Measurements from ENCODE around the gene TMEM106C.

TMEM106C gene

GRCh38 chr12:47990351-47991105 is 27.1 kb downstream of the TMEM106C start:
- Mint-ChIP-seq H3K4me1 (peaks cover 26% of the 10 kb centered on the region), H3K27ac (peak overlapping the region; percentile 79), H3K4me3 (no peak overlapping the region), H3K36me3 (ENCODE audit: low read depth) (no peaks in the 10 kb centered on the region), H3K9me3 (no peaks in the 10 kb centered on the region), H3K27me3 (peaks cover 30% of the 10 kb centered on the region)
- peak; percentile 93 for ATAC-seq
- peak; percentile 54 for DNase-seq

- Mint-ChIP-seq H3K9me3 (no peaks in the 10 kb centered on the region), H3K36me3 (ENCODE audit: low read depth) (no peaks in the 10 kb centered on the region), H3K4me1 (peaks cover 26% of the 10 kb centered on the region), H3K4me3 (no peak overlapping the region), H3K27me3 (peaks cover 30% of the 10 kb centered on the region), H3K27ac (peak overlapping the region; percentile 42)
- ATAC-seq = no peak
- no peak for DNase-seq
These were observed 28.0 kb downstream of the TMEM106C start for GRCh38 chr12:47991106-47992061.

- DNase-seq (no peak), ATAC-seq (no peak)
- no peaks in the 10 kb centered on the region for H3K36me3 Mint-ChIP-seq (ENCODE audit: low read depth)
- no peak overlapping the region for H3K4me3 Mint-ChIP-seq
- no peaks in the 10 kb centered on the region for H3K9me3 Mint-ChIP-seq
- peaks cover 38% of the 10 kb centered on the region for H3K27me3 Mint-ChIP-seq
- peaks cover 26% of the 10 kb centered on the region for H3K4me1 Mint-ChIP-seq
- no peak overlapping the region for H3K27ac Mint-ChIP-seq
These were observed 29.4 kb downstream of the TMEM106C start for GRCh38 chr12:47992776-47993175.

GRCh38 chr12:47993491-47993890 is 30.1 kb downstream of the TMEM106C start:
- Mint-ChIP-seq H3K36me3 (ENCODE audit: low read depth) (no peaks in the 10 kb centered on the region), H3K4me1 (peaks cover 25% of the 10 kb centered on the region), H3K27ac (no peak overlapping the region), H3K9me3 (no peaks in the 10 kb centered on the region), H3K27me3 (peaks cover 46% of the 10 kb centered on the region), H3K4me3 (no peak overlapping the region)
- ATAC-seq (no peak), DNase-seq (no peak)

GRCh38 chr12:47995981-47996401 is 32.6 kb downstream of the TMEM106C start:
- no peak for ATAC-seq
- no peak overlapping the region for H3K27ac Mint-ChIP-seq
- H3K4me1 Mint-ChIP-seq = peaks cover 6% of the 10 kb centered on the region
- no peaks in the 10 kb centered on the region for H3K9me3 Mint-ChIP-seq
- DNase-seq = no peak
- H3K27me3 Mint-ChIP-seq = peaks cover 65% of the 10 kb centered on the region
- H3K36me3 Mint-ChIP-seq (ENCODE audit: low read depth) = no peaks in the 10 kb centered on the region
- no peak overlapping the region for H3K4me3 Mint-ChIP-seq

GRCh38 chr12:47997321-47997720 is 33.9 kb downstream of the TMEM106C start:
- Mint-ChIP-seq H3K27me3 (peaks cover 70% of the 10 kb centered on the region), H3K36me3 (ENCODE audit: low read depth) (no peaks in the 10 kb centered on the region), H3K4me3 (no peak overlapping the region), H3K4me1 (peaks cover 15% of the 10 kb centered on the region), H3K9me3 (no peaks in the 10 kb centered on the region), H3K27ac (no peak overlapping the region)
- no peak for ATAC-seq
- DNase-seq = no peak

GRCh38 chr12:47999816-48000215 is 36.4 kb downstream of the TMEM106C start:
- DNase-seq (no peak), ATAC-seq (no peak)
- Mint-ChIP-seq H3K27me3 (peaks cover 78% of the 10 kb centered on the region), H3K4me1 (peaks cover 31% of the 10 kb centered on the region), H3K9me3 (no peaks in the 10 kb centered on the region), H3K4me3 (no peak overlapping the region), H3K36me3 (ENCODE audit: low read depth) (no peaks in the 10 kb centered on the region), H3K27ac (no peak overlapping the region)

GRCh38 chr12:48000878-48001504 is 37.6 kb downstream of the TMEM106C start:
- H3K27ac Mint-ChIP-seq = no peak overlapping the region
- no peak for DNase-seq

GRCh38 chr12:48001505-48002413 is 38.4 kb downstream of the TMEM106C start:
- DNase-seq = no peak
- H3K4me1 Mint-ChIP-seq = peaks cover 33% of the 10 kb centered on the region
- H3K27ac Mint-ChIP-seq = no peak overlapping the region
- H3K4me3 Mint-ChIP-seq = peak overlapping the region; percentile 70
- no peaks in the 10 kb centered on the region for H3K9me3 Mint-ChIP-seq
- peaks cover 93% of the 10 kb centered on the region for H3K27me3 Mint-ChIP-seq
- ATAC-seq = no peak
- H3K36me3 Mint-ChIP-seq (ENCODE audit: low read depth) = no peaks in the 10 kb centered on the region

More at GRCh38 chr12:48000878-48001504, 37.6 kb downstream of the TMEM106C start:
- Mint-ChIP-seq H3K9me3 (no peaks in the 10 kb centered on the region), H3K4me3 (peak overlapping the region; percentile 70), H3K36me3 (ENCODE audit: low read depth) (no peaks in the 10 kb centered on the region), H3K27me3 (peaks cover 86% of the 10 kb centered on the region), H3K4me1 (peaks cover 33% of the 10 kb centered on the region)
- peak; percentile 25 for ATAC-seq

GRCh38 chr12:48002414-48002730 is 39.0 kb downstream of the TMEM106C start:
- H3K27ac Mint-ChIP-seq = no peak overlapping the region
- peaks cover 95% of the 10 kb centered on the region for H3K27me3 Mint-ChIP-seq
- ATAC-seq (no peak), DNase-seq (no peak)
- H3K36me3 Mint-ChIP-seq (ENCODE audit: low read depth) = no peaks in the 10 kb centered on the region
- H3K4me3 Mint-ChIP-seq = peak overlapping the region; percentile 70
- H3K9me3 Mint-ChIP-seq = no peaks in the 10 kb centered on the region
- peaks cover 33% of the 10 kb centered on the region for H3K4me1 Mint-ChIP-seq

GRCh38 chr12:48002773-48003218 is 39.4 kb downstream of the TMEM106C start:
- DNase-seq (no peak), ATAC-seq (no peak)
- Mint-ChIP-seq H3K27me3 (peaks cover 93% of the 10 kb centered on the region), H3K27ac (no peak overlapping the region), H3K9me3 (no peaks in the 10 kb centered on the region), H3K4me1 (peaks cover 33% of the 10 kb centered on the region), H3K4me3 (peak overlapping the region; percentile 53), H3K36me3 (ENCODE audit: low read depth) (no peaks in the 10 kb centered on the region)

GRCh38 chr12:48003226-48004052 is 40.0 kb downstream of the TMEM106C start:
- Mint-ChIP-seq H3K27ac (no peak overlapping the region), H3K27me3 (peaks cover 93% of the 10 kb centered on the region), H3K9me3 (no peaks in the 10 kb centered on the region), H3K4me1 (peaks cover 33% of the 10 kb centered on the region), H3K36me3 (ENCODE audit: low read depth) (no peaks in the 10 kb centered on the region), H3K4me3 (peak overlapping the region; percentile 53)
- DNase-seq = no peak
- no peak for ATAC-seq

Measured in activated naive CD8-positive, alpha-beta T cell treated with anti-CD3 and anti-CD28 coated beads, Interleukin-2, amount 50 U/mL, for 24 hours (primary cell).